Measurements from ENCODE around the gene SETD1B. TPM values are rescaled to one million over a fixed set of nuclear protein-coding genes. Genes with fewer than 3 reads are reported as not detected.

SETD1B gene
- polyA plus RNA-seq, 1 donor from 2014 or later = 2.6 TPM

Small RNA genes within 50 kb of the gene (small RNA-seq; reads per million reads assigned to genes)
- 0 reads per million in 3 experiments for gene AC069503.3

Other genes with a start within 250 kb of the SETD1B start
- gene KDM2B, start 223.0 kb upstream of the SETD1B start, polyA plus RNA-seq = 85.5 and 93.8 TPM in 2 replicates
- 0.78 and 5.2 TPM in 2 replicates for gene ORAI1, start 177.5 kb upstream of the SETD1B start, polyA plus RNA-seq
- 1.1 and 3.4 TPM in 2 replicates for gene MORN3, start 134.4 kb upstream of the SETD1B start, polyA plus RNA-seq
- 9.5 and 9.8 TPM in 2 replicates for gene TMEM120B, start 91.3 kb upstream of the SETD1B start, polyA plus RNA-seq
- gene RHOF, start 10.3 kb upstream of the SETD1B start, polyA plus RNA-seq = 9.4 and 14.7 TPM in 2 replicates
- gene HPD, start 54.9 kb downstream of the SETD1B start, polyA plus RNA-seq = not detected in 2 replicates
- gene PSMD9, start 84.8 kb downstream of the SETD1B start, polyA plus RNA-seq = 74.9 and 79.3 TPM in 2 replicates
- 1.6 and 4.0 TPM in 2 replicates for gene CFAP251, start 114.6 kb downstream of the SETD1B start, polyA plus RNA-seq
- 51.3 and 65.6 TPM in 2 replicates for gene BCL7A, start 217.9 kb downstream of the SETD1B start, polyA plus RNA-seq

All from neural cell (in vitro differentiated cells).